Kidney epithelial cell (primary cell): ENCODE measurements around the gene KLHL11. TPM values are rescaled to one million over a fixed set of nuclear protein-coding genes. Genes with fewer than 3 reads are reported as not detected.

Source experiments
- DNase-seq: peaks from one replicate; pipeline ENCODE4 v3.0.0-alpha.2; 2010; ENCODE audit warnings: low read depth
- H3K27me3 ChIP-seq: 2 replicates; pipeline ENCODE4 v1.6.0; 2011; ENCODE audit warnings: low read length; ENCODE audit not compliant: control insufficient read depth, insufficient read depth
- H3K36me3 ChIP-seq: 2 replicates; pipeline ENCODE4 v1.5.1; 2011; ENCODE audit warnings: low read length; ENCODE audit not compliant: control insufficient read depth, insufficient read depth
- H3K4me3 ChIP-seq: 2 replicates; pipeline ENCODE4 v1.5.1; 2011; ENCODE audit warnings: low read depth, mild to moderate bottlenecking, control low read depth, low read length
- CTCF ChIP-seq: IDR thresholded peaks from 2 replicates; pipeline ENCODE4 v1.5.1; 2011; ENCODE audit warnings: mild to moderate bottlenecking, moderate library complexity, low read length, control low read depth, inconsistent platforms; ENCODE audit not compliant: insufficient read depth, poor library complexity, severe bottlenecking
- total RNA-seq: library from RNA; depleted of rRNA; stranded (reverse); fragments of >200 nt; gene quantifications from 2 replicates; pipeline ENCODE4 v1.2.3, GENCODE V29; 2015

The KLHL11 gene
- total RNA-seq, 1 donor from 2014 or later = 29.2 TPM

- H3K4me3 ChIP-seq = no peak overlapping the region
- no peak for TF ChIP-seq CTCF
- H3K36me3 ChIP-seq = peaks cover 7% of the 10 kb centered on the region
- no peak for DNase-seq
- no peaks in the 10 kb centered on the region for H3K27me3 ChIP-seq
Observed at GRCh38 chr17:41893384-41893783, 28.2 kb upstream of the KLHL11 start.

DNA sequence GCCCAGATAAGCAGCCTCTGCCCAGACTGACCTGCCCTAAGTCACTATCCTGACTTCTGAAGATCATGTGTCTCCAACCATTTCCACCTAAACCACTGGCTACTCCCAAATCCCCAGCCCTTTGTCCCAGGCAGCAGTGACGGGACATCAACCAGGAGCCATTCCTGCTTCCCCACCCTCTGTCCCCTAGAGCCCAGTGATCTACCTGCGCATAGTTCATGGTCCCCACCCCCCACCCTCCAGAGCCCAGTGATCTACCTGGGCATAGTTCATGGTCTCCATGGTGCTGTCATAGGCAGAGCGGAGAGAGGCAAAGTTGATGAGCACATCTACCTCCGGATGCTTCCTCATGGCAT lies 26.8 kb upstream of the KLHL11 start:
- Histone ChIP-seq H3K27me3 (no peaks in the 10 kb centered on the region), H3K36me3 (peaks cover 6% of the 10 kb centered on the region), H3K4me3 (no peak overlapping the region)
- no peak for TF ChIP-seq CTCF
- no peak for DNase-seq

DNA sequence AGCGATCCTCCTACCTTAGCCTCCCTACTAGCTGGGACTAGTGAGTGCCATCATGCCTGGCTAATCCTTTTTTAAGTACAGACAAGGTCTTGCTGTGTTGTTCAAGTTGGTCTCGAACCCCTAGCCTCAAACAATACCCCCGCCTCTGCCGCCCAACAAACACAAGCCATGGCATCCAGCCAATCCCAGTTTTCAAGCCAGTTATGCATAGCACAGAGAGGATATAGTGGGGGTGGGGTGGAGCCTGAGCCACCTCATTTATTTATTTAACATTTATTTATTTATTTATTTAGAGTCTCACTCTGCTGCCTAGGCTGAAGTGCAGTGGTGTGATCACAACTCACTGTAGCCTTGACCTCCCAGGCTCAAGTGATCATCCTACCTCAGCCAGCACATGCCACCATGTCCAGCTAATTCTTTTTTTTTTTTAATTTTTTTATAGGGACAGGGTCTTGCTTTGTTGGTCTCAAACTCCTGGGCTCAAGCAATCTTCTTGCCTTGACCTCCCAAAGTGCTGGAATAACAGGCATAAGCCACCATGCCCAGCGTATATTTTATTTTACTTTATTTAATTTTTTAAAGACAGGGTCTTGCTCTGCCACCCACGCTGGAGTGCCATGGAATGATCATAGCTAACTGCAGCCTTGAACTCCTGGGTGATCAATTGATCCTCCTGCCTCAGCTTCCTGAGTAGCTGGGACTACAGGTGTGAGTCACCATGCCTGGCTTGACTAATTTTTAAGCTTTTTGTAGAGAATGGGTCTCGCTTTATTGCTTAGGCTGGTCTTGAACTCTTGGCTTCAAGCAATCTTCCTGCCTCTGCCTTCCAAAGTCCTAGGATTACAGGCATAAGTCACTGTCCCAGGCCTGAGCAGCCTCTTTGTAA lies 26.2 kb upstream of the KLHL11 start:
- no peak for DNase-seq
- no peak overlapping the region for H3K4me3 ChIP-seq
- TF ChIP-seq CTCF = no peak
- peaks cover 6% of the 10 kb centered on the region for H3K36me3 ChIP-seq
- H3K27me3 ChIP-seq = no peaks in the 10 kb centered on the region

GRCh38 chr17:41888332-41888965 lies 23.2 kb upstream of the KLHL11 start:
- Histone ChIP-seq H3K36me3 (peaks cover 7% of the 10 kb centered on the region), H3K4me3 (no peak overlapping the region), H3K27me3 (no peaks in the 10 kb centered on the region)
- no peak for DNase-seq
- no peak for TF ChIP-seq CTCF

- Histone ChIP-seq H3K4me3 (no peak overlapping the region), H3K27me3 (no peaks in the 10 kb centered on the region), H3K36me3 (peaks cover 5% of the 10 kb centered on the region)
- peak; percentile 30 for TF ChIP-seq CTCF
- DNase-seq = no peak
Observed at GRCh38 chr17:41885733-41886132, 20.5 kb upstream of the KLHL11 start.

- peaks cover 8% of the 10 kb centered on the region for H3K36me3 ChIP-seq
- no peak for DNase-seq
Observed at GRCh38 chr17:41882756-41883155, 17.5 kb upstream of the KLHL11 start.

More at GRCh38 chr17:41882756-41883155, 17.5 kb upstream of the KLHL11 start:
- Histone ChIP-seq H3K27me3 (no peaks in the 10 kb centered on the region), H3K4me3 (no peak overlapping the region)
- TF ChIP-seq CTCF = no peak
